Mucosa of rectum (tissue), 2 donors: Measurements from ENCODE around the gene CFAP53.
"Not testable (repeated sequence)": the region's sequence is repeated elsewhere in the genome, so short reads cannot be mapped to it uniquely, and the experiment has no call there.

Source experiments
- H3K27ac ChIP-seq, 2 donors: one replicate each; pipeline ENCODE4 v1.7.0; 2013; ENCODE audit warnings: inconsistent platforms in 2 of 2, low read depth in 2 of 2, low read length in 2 of 2
- H3K27me3 ChIP-seq, 2 donors: one replicate each; pipeline ENCODE4 v1.7.0; 2013; ENCODE audit warnings: low read length in 2 of 2; ENCODE audit not compliant: control insufficient read depth in 2 of 2, insufficient read depth in 2 of 2
- H3K36me3 ChIP-seq, 2 donors: one replicate each; pipeline ENCODE4 v1.7.0; 2013; ENCODE audit warnings: low read length in 2 of 2; ENCODE audit not compliant: control insufficient read depth in 2 of 2, insufficient read depth in 2 of 2
- H3K4me1 ChIP-seq, 2 donors: one replicate each; pipeline ENCODE4 v1.7.0; 2013; ENCODE audit warnings: low read length in 2 of 2, mild to moderate bottlenecking in 1 of 2; ENCODE audit not compliant: control insufficient read depth in 2 of 2, insufficient read depth in 2 of 2
- H3K4me3 ChIP-seq, 2 donors: one replicate each; pipeline ENCODE4 v1.7.0; 2013; ENCODE audit warnings: low read length in 2 of 2
- H3K9ac ChIP-seq, 2 donors: one replicate each; pipeline ENCODE4 v1.7.0; 2013; ENCODE audit warnings: low read length in 2 of 2, low read depth in 1 of 2, mild to moderate bottlenecking in 1 of 2
- H3K9me3 ChIP-seq, 2 donors: one replicate each; pipeline ENCODE4 v1.7.0; 2013; ENCODE audit warnings: low read length in 2 of 2; ENCODE audit not compliant: control insufficient read depth in 2 of 2
- donor health status: healthy.
- donor health status: Normal muscosa, but diverticular disease.

CFAP53 gene

GRCh38 chr18:50273203-50274043 lies 7.1 kb upstream of the CFAP53 start:
- H3K36me3 ChIP-seq = peaks cover 73 to 89% of the 10 kb centered on the region in 2 donors
- H3K9me3 ChIP-seq = no peaks in the 10 kb centered on the region
- no peak overlapping the region for H3K27ac ChIP-seq
- no peaks in the 10 kb centered on the region for H3K27me3 ChIP-seq
- H3K4me3 ChIP-seq = no peak overlapping the region
- no peaks in the 10 kb centered on the region for H3K4me1 ChIP-seq
- H3K9ac ChIP-seq = no peak overlapping the region

- Histone ChIP-seq H3K4me3 (no peak overlapping the region), H3K4me1 (no peaks in the 10 kb centered on the region), H3K9me3 (no peaks in the 10 kb centered on the region), H3K27me3 (no peaks in the 10 kb centered on the region), H3K36me3 (peaks cover 66 to 85% of the 10 kb centered on the region in 2 donors), H3K9ac (no peak overlapping the region), H3K27ac (no peak overlapping the region)
Observed at GRCh38 chr18:50272568-50272967, 6.3 kb upstream of the CFAP53 start.

GRCh38 chr18:50268022-50268747 lies 1.9 kb upstream of the CFAP53 start:
- Histone ChIP-seq H3K27me3 (no peaks in the 10 kb centered on the region), H3K4me3 (peak overlapping the region; percentile 56 to 77), H3K4me1 (peaks cover 5 to 9% of the 10 kb centered on the region in 2 donors), H3K36me3 (peaks cover 27 to 44% of the 10 kb centered on the region in 2 donors), H3K9ac (peak overlapping the region; percentile 56 to 64), H3K27ac (peak overlapping the region; percentile 49 to 78), H3K9me3 (no peaks in the 10 kb centered on the region)

GRCh38 chr18:50262977-50263376 lies 3.3 kb downstream of the CFAP53 start:
- Histone ChIP-seq H3K9me3 (no peaks in the 10 kb centered on the region), H3K27ac (no peak overlapping the region), H3K9ac (no peak overlapping the region), H3K4me3 (no peak overlapping the region), H3K4me1 (peaks cover 5 to 9% of the 10 kb centered on the region in 2 donors), H3K36me3 (no peaks in the 10 kb centered on the region), H3K27me3 (no peaks in the 10 kb centered on the region)

GRCh38 chr18:50250935-50251334 lies 15.4 kb downstream of the CFAP53 start:
- no peaks in the 10 kb centered on the region for H3K27me3 ChIP-seq
- no peaks in the 10 kb centered on the region for H3K9me3 ChIP-seq
- no peaks in the 10 kb centered on the region for H3K36me3 ChIP-seq
- no peak overlapping the region for H3K27ac ChIP-seq
- H3K4me3 ChIP-seq = no peak overlapping the region
- no peak overlapping the region for H3K9ac ChIP-seq
- no peaks in the 10 kb centered on the region for H3K4me1 ChIP-seq

GRCh38 chr18:50249576-50249975 lies 16.7 kb downstream of the CFAP53 start:
- Histone ChIP-seq H3K4me3 (no peak overlapping the region), H3K27me3 (no peaks in the 10 kb centered on the region), H3K9me3 (no peaks in the 10 kb centered on the region), H3K27ac (no peak overlapping the region), H3K4me1 (no peaks in the 10 kb centered on the region), H3K36me3 (no peaks in the 10 kb centered on the region), H3K9ac (no peak overlapping the region)

- H3K36me3 ChIP-seq = no peaks in the 10 kb centered on the region
- no peaks in the 10 kb centered on the region for H3K27me3 ChIP-seq
- H3K9ac ChIP-seq = no peak overlapping the region
- H3K9me3 ChIP-seq = no peaks in the 10 kb centered on the region
- H3K4me3 ChIP-seq = no peak overlapping the region
- no peaks in the 10 kb centered on the region for H3K4me1 ChIP-seq
- no peak overlapping the region for H3K27ac ChIP-seq
Observed at GRCh38 chr18:50247561-50247960, 18.7 kb downstream of the CFAP53 start.

- not testable (repeated sequence) for H3K4me3 ChIP-seq, H3K4me1 ChIP-seq, H3K9ac ChIP-seq, H3K9me3 ChIP-seq, H3K36me3 ChIP-seq, H3K27ac ChIP-seq, H3K27me3 ChIP-seq
Observed at GRCh38 chr18:50241768-50242167, 24.5 kb downstream of the CFAP53 start.

GRCh38 chr18:50240080-50240563 lies 26.2 kb downstream of the CFAP53 start:
- H3K4me3 ChIP-seq = peak overlapping the region in 1 of 2 donors; percentile 30
- H3K36me3 ChIP-seq = no peaks in the 10 kb centered on the region
- peaks cover 2 to 8% of the 10 kb centered on the region in 2 donors for H3K9me3 ChIP-seq
- no peaks in the 10 kb centered on the region for H3K27me3 ChIP-seq
- no peak overlapping the region for H3K9ac ChIP-seq
- peak overlapping the region in 1 of 2 donors; percentile 42 for H3K27ac ChIP-seq
- no peaks in the 10 kb centered on the region for H3K4me1 ChIP-seq

- Histone ChIP-seq H3K36me3 (no peaks in the 10 kb centered on the region), H3K9me3 (no peaks in the 10 kb centered on the region), H3K27me3 (peaks cover 0 to 2% of the 10 kb centered on the region in 2 donors)
Observed at GRCh38 chr18:50232419-50232818, 33.9 kb downstream of the CFAP53 start.

More at GRCh38 chr18:50232419-50232818, 33.9 kb downstream of the CFAP53 start:
- Histone ChIP-seq H3K27ac (no peak overlapping the region), H3K4me3 (no peak overlapping the region), H3K9ac (no peak overlapping the region), H3K4me1 (no peaks in the 10 kb centered on the region)
